Dermis blood vessel endothelial cell (primary cell): ENCODE measurements around the gene MFSD6L. TPM values are rescaled to one million over a fixed set of nuclear protein-coding genes. Genes with fewer than 3 reads are reported as not detected.

Source experiments
- DNase-seq: peaks from one replicate; pipeline ENCODE4 v3.0.0; 2010
- total RNA-seq: library from RNA; depleted of rRNA; stranded (reverse); fragments of >200 nt; gene quantifications from 2 replicates; pipeline ENCODE4 v1.2.3, GENCODE V29; 2014

The MFSD6L gene
- total RNA-seq, 1 donor from 2014 or later = not detected

- peak; percentile 20 for DNase-seq
These were observed 7.3 kb downstream of the MFSD6L start for GRCh38 chr17:8791910-8792270.

GRCh38 chr17:8791248-8791909 lies 7.8 kb downstream of the MFSD6L start:
- DNase-seq = no peak

- DNase-seq = no peak
These were observed 9.4 kb downstream of the MFSD6L start for GRCh38 chr17:8789743-8790142.

GRCh38 chr17:8788998-8789397 lies 10.2 kb downstream of the MFSD6L start:
- no peak for DNase-seq

- DNase-seq = peak; percentile 78
These were observed 13.4 kb downstream of the MFSD6L start for GRCh38 chr17:8785547-8786413.

GRCh38 chr17:8782176-8782575 lies 17.0 kb downstream of the MFSD6L start:
- DNase-seq = no peak

- DNase-seq = no peak
These were observed 17.4 kb downstream of the MFSD6L start for GRCh38 chr17:8781776-8782175.

GRCh38 chr17:8776881-8777280 lies 22.3 kb downstream of the MFSD6L start:
- DNase-seq = no peak

- no peak for DNase-seq
These were observed 22.9 kb downstream of the MFSD6L start for GRCh38 chr17:8776248-8776647.

- DNase-seq = no peak
These were observed 32.4 kb downstream of the MFSD6L start for GRCh38 chr17:8766731-8767130.

GRCh38 chr17:8762012-8762411 lies 37.2 kb downstream of the MFSD6L start:
- no peak for DNase-seq

GRCh38 chr17:8758137-8758596 lies 41.0 kb downstream of the MFSD6L start, which contains the start of gene SPDYE4:
SPDYE4 (minus strand) TSS chr17:8758546; CDS start chr17:8758382, 164 bp downstream.
- DNase-seq = no peak

- DNase-seq = no peak
These were observed 42.0 kb downstream of the MFSD6L start for GRCh38 chr17:8757189-8757588.

GRCh38 chr17:8755590-8756255 lies 43.4 kb downstream of the MFSD6L start:
- no peak for DNase-seq

GRCh38 chr17:8754890-8755289 lies 44.3 kb downstream of the MFSD6L start:
- no peak for DNase-seq

- peak; percentile 43 for DNase-seq
These were observed 45.2 kb downstream of the MFSD6L start for GRCh38 chr17:8753976-8754440.

GRCh38 chr17:8753136-8753975 lies 45.8 kb downstream of the MFSD6L start:
- no peak for DNase-seq

- no peak for DNase-seq
These were observed 49.5 kb downstream of the MFSD6L start for GRCh38 chr17:8749616-8750015.

- DNase-seq = no peak
These were observed 51.4 kb downstream of the MFSD6L start for GRCh38 chr17:8747742-8748141.
